HG03039 (cell line): ENCODE measurements around the gene MRPL38.
"Not testable (repeated sequence)": the region's sequence is repeated elsewhere in the genome, so short reads cannot be mapped to it uniquely, and the experiment has no call there.

ENCODE experiments used
- ATAC-seq: cut with Tn5 transposase; IDR thresholded peaks from one replicate; pipeline ENCODE4 v1.9.1; 2021; ENCODE audit warnings: mild to moderate bottlenecking, moderate library complexity; ENCODE audit not compliant: unreplicated experiment

Gene MRPL38

GRCh38 chr17:75876938-75877751 lies 27.5 kb downstream of the MRPL38 start:
- ATAC-seq: no peak

- ATAC-seq: no peak
Measured at GRCh38 chr17:75876190-75876937, 28.3 kb downstream of the MRPL38 start.

DNA sequence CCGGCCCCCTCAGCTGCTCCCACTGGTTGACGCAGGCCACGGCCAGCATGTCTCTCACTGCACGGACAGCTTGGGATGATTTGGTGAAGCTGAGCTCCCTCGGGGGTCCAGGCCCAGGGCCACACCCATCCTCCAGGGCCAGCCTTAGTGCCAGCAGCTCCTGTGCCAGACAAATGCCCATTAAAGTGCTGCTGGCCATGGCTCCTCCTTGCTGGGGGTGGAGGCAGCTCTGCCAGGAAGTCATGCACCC lies 28.8 kb downstream of the MRPL38 start:
- ATAC-seq: no peak

- ATAC-seq: no peak
Measured at GRCh38 chr17:75875182-75875939, 29.3 kb downstream of the MRPL38 start.

- ATAC-seq: no peak
Measured at GRCh38 chr17:75874323-75875181, 30.1 kb downstream of the MRPL38 start.

- no peak for ATAC-seq
Measured at GRCh38 chr17:75873587-75874322, 30.9 kb downstream of the MRPL38 start.

DNA sequence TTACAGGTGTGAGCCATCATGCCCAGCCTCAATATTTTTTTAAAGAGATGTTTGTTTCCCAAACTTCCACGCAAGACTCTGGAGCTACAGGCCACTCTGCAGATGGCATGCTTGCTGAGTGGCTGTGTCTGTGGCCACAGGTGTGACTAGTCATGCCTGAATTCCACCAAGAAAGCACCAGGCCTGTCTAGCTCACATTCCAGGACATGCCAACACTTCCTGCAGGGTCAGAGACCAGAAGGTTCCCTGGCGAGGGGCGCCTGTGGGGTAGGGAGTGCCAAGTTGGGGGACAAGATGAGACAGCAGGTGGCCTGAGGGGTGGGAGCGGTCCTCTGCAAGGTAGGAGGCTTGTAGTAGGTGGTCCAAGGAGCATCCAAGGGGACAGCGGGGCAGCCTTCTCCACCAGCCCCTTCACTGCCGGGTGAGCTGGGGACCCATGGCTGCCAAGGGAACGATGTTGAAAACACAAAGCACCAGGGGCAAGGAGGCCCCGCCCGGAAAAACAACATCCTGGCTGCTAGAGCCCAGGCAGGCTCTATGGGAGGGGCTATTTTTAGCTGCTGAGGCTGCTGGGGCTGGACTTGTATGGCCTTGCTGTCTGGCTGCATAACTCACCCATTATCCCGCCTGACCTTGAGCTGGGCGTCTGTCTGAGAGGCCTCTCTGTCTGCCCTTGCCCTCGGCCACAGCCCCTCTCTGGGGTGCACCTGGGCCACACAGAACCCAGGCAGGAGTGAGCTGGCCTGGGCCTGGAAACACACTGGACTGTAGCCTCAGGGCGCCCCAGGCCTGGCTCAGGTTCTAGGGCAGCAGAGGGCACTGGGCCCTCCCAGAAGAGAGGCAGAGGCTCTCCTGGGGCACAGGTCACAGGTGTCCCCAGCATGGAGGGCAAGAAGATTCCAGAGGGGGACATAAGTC lies 32.0 kb downstream of the MRPL38 start:
- no peak for ATAC-seq

- not testable (repeated sequence) for ATAC-seq
Measured at GRCh38 chr17:75870228-75870627, 34.5 kb downstream of the MRPL38 start.

GRCh38 chr17:75869282-75870141 lies 35.2 kb downstream of the MRPL38 start:
- no peak for ATAC-seq

DNA sequence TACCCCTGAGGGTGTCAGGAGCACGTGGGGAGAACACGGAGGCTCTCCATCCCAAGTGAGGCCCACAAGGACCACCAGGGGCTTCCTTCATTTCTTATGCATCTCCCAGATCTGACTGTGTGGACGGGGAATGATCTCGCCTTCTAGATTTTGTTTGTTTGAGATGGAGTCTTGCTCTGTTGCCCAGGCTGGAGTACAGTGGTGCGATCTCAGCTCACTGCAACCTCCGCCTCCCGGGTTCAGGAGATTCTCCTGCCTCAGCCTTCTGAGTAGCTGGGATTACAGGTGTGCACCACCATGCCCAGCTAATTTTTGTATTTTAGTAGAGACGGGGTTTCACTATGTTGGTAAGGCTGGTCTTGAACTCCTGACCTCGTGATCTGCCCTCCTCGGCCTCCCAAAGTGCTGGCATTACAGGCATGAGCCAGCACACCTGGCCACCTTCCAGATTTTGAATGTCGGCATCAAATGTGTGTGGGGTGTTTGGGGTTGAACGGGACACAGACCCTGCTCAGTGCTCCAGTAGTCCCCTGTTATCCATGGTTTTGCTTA lies 35.9 kb downstream of the MRPL38 start:
- ATAC-seq: not testable (repeated sequence)

DNA sequence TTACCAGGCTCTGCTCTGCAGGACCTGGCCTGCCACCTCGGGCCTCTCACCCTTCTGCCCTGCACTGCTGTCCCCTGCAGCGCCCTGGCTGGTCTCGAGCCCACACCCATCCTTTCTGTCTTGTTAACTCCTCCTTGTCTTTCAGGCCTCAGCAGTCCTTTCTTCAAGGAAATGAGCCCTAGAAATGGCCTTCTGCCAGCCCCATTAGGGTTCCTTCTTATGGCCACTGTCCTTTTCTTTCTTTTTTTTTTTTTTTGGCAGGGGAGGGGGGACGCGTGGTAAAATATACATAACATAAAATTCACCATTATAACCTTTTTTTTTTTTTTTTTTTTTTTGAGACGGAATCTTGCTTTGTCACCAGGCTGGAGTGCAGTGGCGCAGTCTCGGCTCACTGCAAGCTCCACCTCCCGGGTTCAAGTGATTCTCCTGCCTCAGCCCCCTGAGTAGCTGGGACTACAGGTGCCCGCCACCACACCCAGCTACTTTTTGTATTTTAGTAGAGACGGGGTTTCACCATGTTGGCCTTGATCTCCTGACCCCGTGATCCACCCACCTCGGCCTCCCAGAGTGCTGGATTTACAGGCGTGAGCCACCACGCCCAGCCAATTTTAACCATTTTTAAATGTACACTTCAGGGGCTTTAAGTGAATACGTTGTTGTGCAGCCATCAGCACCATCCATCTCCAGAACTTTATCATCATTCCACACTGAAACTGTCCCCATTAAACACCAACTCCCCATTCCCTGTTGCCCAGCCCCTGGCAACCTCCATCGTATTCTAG lies 39.1 kb downstream of the MRPL38 start:
- not testable (repeated sequence) for ATAC-seq

- ATAC-seq: not testable (repeated sequence)
Measured at GRCh38 chr17:75864887-75865286, 39.8 kb downstream of the MRPL38 start.

- ATAC-seq: peak; percentile 69
Measured at GRCh38 chr17:75864448-75864871, 40.2 kb downstream of the MRPL38 start.

GRCh38 chr17:75861927-75862317 lies 42.8 kb downstream of the MRPL38 start:
- no peak for ATAC-seq

DNA sequence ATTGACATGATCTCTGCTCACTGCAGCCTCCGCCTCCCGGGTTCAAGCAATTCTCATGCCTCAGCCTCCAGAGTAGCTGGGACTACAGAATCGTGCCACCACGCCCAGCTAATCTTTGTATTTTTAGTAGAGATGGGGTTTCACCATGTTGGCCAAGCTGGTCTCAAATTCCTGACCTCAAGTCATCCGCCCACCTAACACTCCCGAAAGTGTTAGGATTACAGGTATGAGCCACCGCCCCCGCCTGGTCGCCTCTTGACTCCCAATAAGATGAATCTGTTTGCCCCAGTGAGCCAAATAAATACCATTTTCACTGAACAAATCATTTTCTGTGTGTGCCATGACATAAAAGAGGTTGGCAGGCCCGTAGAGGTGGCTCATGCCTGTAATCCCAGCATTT lies 45.3 kb downstream of the MRPL38 start:
- not testable (repeated sequence) for ATAC-seq

GRCh38 chr17:75856062-75856756 lies 48.5 kb downstream of the MRPL38 start:
- peak; percentile 4 for ATAC-seq
